HG03196 (cell line): ENCODE results near the gene UTF1.
"Not testable (repeated sequence)": the region's sequence is repeated elsewhere in the genome, so short reads cannot be mapped to it uniquely, and the experiment has no call there.

Experiments used
- ATAC-seq: cut with Tn5 transposase; IDR thresholded peaks from one replicate; pipeline ENCODE4 v1.9.1; 2021; ENCODE audit not compliant: unreplicated experiment

Gene UTF1

GRCh38 chr10:133261726-133262325 is 31.8 kb downstream of the UTF1 start:
- peak; percentile 36 for ATAC-seq

- no peak for ATAC-seq
Measured at GRCh38 chr10:133262696-133263095, 32.7 kb downstream of the UTF1 start.

GRCh38 chr10:133263674-133264073 is 33.7 kb downstream of the UTF1 start:
- ATAC-seq = no peak

GRCh38 chr10:133264461-133264860 is 34.4 kb downstream of the UTF1 start:
- ATAC-seq = no peak

GRCh38 chr10:133265052-133265451 is 35.0 kb downstream of the UTF1 start:
- not testable (repeated sequence) for ATAC-seq

- ATAC-seq = no peak
Measured at GRCh38 chr10:133266056-133266795, 36.2 kb downstream of the UTF1 start.

GRCh38 chr10:133267293-133267692 is 37.3 kb downstream of the UTF1 start:
- no peak for ATAC-seq

GRCh38 chr10:133267829-133268228 is 37.8 kb downstream of the UTF1 start:
- ATAC-seq = no peak

- ATAC-seq = no peak
Measured at GRCh38 chr10:133268532-133268931, 38.5 kb downstream of the UTF1 start.

- no peak for ATAC-seq
Measured at GRCh38 chr10:133269367-133269766, 39.4 kb downstream of the UTF1 start.

GRCh38 chr10:133270204-133270603 is 40.2 kb downstream of the UTF1 start:
- no peak for ATAC-seq

- ATAC-seq = no peak
Measured at GRCh38 chr10:133270773-133271297, 40.8 kb downstream of the UTF1 start.

GRCh38 chr10:133271521-133272300 is 41.7 kb downstream of the UTF1 start:
- no peak for ATAC-seq

- no peak for ATAC-seq
Measured at GRCh38 chr10:133272301-133272963, 42.4 kb downstream of the UTF1 start.

GRCh38 chr10:133272964-133273420 is 43.0 kb downstream of the UTF1 start:
- no peak for ATAC-seq

GRCh38 chr10:133273534-133274143 is 43.6 kb downstream of the UTF1 start:
- ATAC-seq = no peak

GRCh38 chr10:133274751-133275683 is 45.0 kb downstream of the UTF1 start:
- peak; percentile 42 for ATAC-seq

GRCh38 chr10:133275684-133276092 is 45.7 kb downstream of the UTF1 start:
- peak; percentile 35 for ATAC-seq

GRCh38 chr10:133276100-133276434 is 46.0 kb downstream of the UTF1 start:
- ATAC-seq = no peak
